B cell (primary cell): ENCODE data around the gene MEX3B.

Experiments
- EZH2 ChIP-seq: IDR thresholded peaks from 2 replicates; pipeline ENCODE4 v1.6.1; 2012; ENCODE audit warnings: borderline replicate concordance, low read depth, mild to moderate bottlenecking, moderate library complexity, low read length; ENCODE audit not compliant: insufficient read depth, poor library complexity, severe bottlenecking
- TF ChIP-seq, protein P1 (sequence below): fragments of 200-600 bp; IDR thresholded peaks from one replicate; pipeline ENCODE4 v1.8.0; 2022; ENCODE audit warnings: antibody characterized with exemption, mild to moderate bottlenecking

DNA sequence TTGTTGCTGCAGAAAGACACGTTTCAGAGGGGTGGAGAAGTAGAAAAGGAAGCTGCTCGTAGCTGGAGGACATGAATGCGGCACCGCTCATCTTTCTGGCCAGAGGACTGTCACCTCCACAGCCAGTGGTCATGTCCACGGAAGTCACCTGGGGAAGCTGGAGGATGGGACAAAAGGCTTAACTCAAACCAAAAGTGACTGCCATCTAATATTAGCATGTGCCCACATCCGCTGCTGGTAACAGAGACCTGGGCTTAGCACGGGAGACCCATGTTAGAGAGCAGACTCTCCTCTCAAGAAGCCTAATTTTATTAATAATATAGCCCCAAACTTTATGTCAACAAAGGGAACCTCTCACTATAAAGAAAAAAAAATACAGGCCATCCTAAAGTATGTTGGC is 5.9 kb downstream of the MEX3B start:
- TF ChIP-seq, protein P1, sequence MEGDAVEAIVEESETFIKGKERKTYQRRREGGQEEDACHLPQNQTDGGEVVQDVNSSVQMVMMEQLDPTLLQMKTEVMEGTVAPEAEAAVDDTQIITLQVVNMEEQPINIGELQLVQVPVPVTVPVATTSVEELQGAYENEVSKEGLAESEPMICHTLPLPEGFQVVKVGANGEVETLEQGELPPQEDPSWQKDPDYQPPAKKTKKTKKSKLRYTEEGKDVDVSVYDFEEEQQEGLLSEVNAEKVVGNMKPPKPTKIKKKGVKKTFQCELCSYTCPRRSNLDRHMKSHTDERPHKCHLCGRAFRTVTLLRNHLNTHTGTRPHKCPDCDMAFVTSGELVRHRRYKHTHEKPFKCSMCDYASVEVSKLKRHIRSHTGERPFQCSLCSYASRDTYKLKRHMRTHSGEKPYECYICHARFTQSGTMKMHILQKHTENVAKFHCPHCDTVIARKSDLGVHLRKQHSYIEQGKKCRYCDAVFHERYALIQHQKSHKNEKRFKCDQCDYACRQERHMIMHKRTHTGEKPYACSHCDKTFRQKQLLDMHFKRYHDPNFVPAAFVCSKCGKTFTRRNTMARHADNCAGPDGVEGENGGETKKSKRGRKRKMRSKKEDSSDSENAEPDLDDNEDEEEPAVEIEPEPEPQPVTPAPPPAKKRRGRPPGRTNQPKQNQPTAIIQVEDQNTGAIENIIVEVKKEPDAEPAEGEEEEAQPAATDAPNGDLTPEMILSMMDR = no peak
- no peak for TF ChIP-seq EZH2
